HG02973 (cell line): Measurements from ENCODE around the gene HEATR5A.
"Not testable (repeated sequence)": the region's sequence is repeated elsewhere in the genome, so short reads cannot be mapped to it uniquely, and the experiment has no call there.

ENCODE experiments used
- ATAC-seq: cut with Tn5 transposase; IDR thresholded peaks from one replicate; pipeline ENCODE4 v1.9.1; 2021; ENCODE audit warnings: moderate library complexity; ENCODE audit not compliant: unreplicated experiment

Gene HEATR5A

DNA sequence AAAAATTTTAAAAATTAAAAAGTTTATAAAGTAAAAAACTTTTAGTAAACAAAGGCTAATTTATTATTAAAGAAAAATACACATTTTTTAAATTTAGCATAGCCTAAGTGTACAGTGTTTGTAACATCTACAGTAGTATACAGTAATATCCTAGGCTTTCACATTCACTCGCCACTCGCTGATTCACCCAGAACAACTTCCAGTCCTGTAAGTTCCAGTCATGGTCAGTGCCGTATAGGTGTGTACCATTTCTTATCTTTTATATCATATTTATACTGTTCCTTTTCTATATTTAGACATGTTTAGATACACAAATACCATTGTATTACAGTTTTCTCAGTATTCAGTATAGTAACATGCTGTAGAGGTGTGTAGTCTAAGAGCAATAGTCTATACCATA, 28.9 kb downstream of the HEATR5A start:
- no peak for ATAC-seq

DNA sequence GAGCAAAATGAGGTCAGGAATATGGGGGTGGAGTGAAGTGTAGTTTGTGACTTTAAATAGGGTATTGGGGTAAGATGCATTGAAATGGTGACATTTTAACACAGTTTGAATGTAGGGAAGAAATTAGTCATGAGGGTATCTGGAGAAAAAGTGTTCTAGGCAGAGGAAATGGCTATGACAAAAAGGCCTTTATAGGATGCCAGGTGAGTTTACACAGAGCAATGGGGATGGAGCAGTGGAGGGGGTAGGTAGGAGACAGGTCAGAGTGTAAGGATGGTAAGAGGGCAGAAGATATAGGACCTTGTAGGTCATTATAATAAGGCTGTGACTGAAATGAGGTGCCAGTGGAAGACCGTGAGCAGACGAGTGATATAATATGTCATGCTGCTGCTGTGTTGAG, 30.4 kb downstream of the HEATR5A start:
- ATAC-seq, result no peak

GRCh38 chr14:31388687-31389413, 31.5 kb downstream of the HEATR5A start:
- no peak for ATAC-seq

- no peak for ATAC-seq
These were observed 33.3 kb downstream of the HEATR5A start for GRCh38 chr14:31387091-31387490.

- ATAC-seq, result no peak
These were observed 34.1 kb downstream of the HEATR5A start for GRCh38 chr14:31386271-31386670.

DNA sequence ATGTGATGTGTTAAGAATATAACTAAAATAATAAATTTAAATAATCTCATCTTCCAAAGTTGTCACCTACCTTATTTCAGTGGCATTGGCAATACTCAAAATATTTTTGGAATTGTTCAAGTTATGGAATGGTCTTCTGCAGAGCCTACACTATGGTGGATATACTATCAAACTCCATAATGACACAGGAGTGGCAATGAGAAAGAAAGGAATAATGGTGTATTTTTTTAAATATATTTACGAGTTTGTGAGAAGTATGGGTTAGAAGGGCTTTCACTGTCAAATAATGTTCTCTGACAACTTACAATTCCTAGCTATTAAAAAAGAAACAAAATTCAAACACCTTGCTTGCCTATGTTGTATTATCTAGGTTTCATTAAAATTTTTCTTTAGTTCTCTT, 38.1 kb downstream of the HEATR5A start:
- ATAC-seq, result no peak

DNA sequence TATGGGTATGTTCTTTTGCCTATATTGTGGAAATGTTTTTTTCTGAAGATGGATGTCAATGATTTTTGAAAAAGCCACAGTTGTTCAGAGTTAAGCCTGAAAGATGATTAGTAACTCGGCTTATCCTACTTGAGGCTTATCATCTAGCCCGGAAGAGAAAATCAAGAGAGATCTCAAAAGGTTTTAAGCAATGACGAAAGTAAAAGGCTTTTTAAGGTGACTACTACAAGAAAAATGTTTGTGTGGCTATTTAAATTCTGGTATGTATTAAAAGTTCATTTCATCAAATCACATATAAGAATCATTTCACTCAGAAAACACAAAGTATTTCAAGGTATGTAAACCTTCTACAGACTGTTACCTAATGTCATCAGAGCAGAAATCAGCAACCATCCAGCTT, 40.2 kb downstream of the HEATR5A start:
- ATAC-seq, result no peak

DNA sequence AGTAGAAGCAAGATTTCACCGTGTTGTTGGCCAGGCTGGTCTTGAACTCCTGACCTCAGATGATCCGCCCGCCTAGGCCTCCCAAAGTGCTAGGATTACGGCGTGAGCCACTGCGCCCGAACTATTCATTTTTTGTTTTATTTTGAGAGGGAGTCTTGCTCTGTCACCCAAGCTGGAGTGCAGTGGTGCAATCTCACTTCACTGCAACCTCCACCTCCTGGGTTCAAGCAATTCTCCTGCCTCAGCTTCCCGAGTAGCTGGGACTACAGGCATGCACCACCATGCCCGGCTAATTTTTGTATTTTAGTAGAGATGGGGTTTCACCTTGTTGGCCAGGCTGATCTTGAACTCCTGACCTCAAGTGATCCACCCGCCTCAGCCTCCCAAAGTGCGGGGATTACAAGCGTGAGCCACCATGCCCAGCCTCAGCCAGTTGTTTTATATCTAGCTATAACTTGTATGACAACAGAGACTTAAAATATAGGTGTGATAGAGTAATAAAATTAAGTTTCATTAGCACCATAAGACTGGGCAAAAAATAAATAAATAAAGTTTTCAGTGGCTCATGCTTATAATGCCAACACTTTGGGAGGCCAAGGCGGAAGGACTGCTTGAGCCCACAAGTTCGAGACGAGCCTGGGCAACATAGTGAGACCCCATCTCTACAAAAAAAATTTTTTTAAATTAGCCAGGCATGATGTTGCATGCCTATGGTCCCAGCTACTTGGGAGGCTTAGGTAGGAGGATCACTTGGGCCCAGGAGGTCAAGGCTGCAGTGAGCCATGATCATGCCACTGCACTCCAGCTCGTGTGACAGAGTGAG, 41.0 kb downstream of the HEATR5A start:
- ATAC-seq, result not testable (repeated sequence)

DNA sequence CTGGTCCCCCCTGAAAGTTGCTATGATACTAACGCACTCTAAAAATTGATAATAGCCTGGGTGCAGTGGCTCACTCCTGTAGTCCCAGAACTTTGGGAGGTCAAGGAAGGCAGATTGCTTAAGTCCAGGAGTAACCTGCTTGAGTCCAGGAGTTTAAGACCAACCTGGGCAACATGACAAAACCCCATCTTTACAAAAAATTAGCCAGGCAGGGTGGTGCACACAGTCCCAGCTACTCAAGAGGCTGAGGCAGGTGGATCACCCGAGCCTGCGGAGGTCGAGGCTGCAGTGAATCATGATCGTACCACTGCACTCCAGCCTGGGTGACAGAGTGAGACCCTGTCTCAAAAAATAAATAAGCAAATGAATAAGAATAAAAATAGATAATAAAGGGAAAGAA, 42.9 kb downstream of the HEATR5A start:
- no peak for ATAC-seq

DNA sequence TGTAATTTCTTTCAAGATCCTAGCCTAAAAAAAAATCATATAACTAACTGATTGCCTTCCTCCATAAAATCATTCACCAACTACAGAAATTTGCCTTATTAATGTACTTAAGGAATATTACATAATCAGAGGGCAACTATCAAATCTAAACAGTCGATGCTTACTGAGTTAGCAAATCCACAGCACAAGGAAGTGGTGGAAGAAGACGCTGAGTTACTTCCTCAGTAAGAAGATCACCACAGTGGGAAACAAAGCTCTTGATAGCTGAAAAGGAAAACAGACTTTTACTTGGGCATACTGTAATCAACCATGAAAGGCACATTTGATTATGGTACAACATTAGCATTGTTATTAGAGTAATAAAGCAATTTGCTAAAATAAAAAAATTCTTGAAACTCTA, 48.7 kb downstream of the HEATR5A start:
- ATAC-seq, result no peak

DNA sequence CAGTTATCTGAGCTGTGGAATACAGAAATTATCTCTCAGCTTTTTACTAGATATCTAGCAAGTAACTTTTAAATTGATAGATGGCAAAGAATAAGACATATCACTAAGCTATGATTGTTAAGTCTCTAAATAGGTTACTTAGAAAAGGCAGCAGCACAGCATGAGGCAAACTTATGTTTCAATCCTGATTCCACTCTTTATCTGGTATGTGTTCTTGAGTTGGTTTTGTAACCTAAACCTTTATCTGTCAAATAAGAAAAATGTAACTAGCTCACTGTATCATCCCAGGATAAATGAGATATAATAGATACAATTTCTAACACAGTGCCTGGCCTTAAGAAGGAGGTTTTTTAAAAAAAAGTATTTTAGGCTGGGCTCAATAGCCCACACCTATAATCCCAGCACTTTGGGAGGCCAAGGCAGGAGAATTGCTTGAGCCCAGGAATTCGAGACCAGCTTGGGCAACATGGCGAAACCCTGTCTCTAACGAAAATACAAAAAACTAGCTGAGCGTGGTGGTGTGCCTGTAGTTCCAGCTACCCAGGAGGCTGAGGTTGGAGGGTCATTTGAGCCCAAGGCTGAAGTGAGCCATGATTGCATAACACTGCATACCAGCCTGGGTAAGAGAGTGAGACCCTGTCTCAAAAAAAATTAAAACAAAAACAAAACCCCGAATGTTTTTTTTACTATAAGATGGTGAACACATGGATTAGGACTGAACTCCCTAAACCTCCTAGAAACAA, 56.8 kb downstream of the HEATR5A start:
- no peak for ATAC-seq

DNA sequence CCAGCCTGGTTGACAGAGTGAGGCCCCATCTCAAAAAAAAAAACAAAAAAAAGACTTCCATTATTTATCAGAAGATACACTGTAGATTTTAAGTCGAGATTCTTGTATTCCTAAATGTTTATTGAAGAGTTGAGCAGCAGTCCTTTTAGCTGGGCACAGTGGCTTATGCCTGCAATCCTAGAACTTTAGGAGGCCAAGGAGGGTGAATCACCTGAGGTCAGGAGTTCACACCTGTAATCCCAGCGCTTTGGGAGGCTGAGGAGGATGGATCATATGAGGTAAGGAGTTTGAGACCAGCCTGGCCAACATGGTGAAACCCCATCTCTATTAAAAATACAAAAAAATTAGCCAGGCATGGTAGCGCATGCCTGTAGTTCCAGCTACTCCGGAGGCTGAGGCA, 57.6 kb downstream of the HEATR5A start:
- no peak for ATAC-seq

DNA sequence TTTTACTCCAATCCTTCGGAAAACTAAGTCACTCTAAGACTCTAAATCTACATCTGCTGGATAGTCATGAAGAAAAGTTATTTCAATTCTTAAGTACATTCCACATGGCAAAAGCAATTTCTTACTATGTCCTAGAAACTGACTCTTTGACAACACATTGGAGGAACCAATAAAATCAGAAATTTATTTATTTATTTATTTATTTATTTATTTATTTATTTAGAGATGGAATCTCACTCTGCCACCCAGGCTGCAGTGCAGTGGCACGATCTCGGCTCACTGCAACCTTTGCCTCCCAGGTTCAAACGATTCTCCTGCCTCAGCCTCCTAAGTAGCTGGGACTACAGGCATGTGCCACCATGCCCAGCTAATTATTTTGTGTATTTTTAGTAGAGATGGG, 58.6 kb downstream of the HEATR5A start:
- ATAC-seq, result not testable (repeated sequence)

GRCh38 chr14:31360919-31361662, 59.3 kb downstream of the HEATR5A start:
- no peak for ATAC-seq

DNA sequence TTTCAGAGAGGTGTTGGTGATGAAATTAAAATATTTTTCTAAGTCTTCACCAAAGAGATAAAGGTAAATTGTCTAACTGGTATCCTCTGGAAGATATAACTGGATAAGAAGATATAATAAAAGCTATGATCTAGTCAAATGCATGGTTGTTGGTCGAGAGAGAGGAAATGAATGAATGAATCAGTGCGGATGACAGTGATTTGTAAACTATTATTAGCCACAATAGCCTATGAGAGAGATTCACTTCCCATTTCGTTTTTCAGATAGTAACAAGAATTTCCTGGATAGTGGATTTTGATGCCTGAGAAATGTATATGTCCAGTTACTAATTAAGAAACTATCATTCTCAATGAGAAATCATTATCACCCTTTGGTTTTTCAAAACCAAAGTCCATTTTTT, 63.1 kb downstream of the HEATR5A start:
- no peak for ATAC-seq

- no peak for ATAC-seq
These were observed 74.3 kb downstream of the HEATR5A start for GRCh38 chr14:31346097-31346496.

GRCh38 chr14:31341280-31341679, 79.1 kb downstream of the HEATR5A start:
- no peak for ATAC-seq

GRCh38 chr14:31340297-31341063, 79.9 kb downstream of the HEATR5A start:
- no peak for ATAC-seq

DNA sequence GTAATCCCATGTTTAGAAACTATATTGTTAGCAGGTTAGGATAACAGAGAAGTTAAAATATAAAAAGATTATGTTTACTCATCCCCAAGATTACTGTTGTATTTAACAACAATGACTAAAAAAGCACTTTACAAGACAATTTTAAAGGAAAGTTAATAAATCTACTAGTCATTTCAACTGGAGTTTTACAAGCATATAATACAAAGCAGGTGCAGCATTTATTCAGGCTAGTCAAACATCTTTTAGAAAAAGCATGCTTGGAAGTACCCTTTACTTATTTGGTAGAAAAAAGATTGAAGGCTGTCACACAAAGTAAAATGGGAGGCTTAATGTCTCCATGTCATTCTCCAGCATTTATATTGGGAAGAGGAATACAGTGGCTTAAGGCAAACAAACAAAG, 80.6 kb downstream of the HEATR5A start:
- ATAC-seq, result no peak

DNA sequence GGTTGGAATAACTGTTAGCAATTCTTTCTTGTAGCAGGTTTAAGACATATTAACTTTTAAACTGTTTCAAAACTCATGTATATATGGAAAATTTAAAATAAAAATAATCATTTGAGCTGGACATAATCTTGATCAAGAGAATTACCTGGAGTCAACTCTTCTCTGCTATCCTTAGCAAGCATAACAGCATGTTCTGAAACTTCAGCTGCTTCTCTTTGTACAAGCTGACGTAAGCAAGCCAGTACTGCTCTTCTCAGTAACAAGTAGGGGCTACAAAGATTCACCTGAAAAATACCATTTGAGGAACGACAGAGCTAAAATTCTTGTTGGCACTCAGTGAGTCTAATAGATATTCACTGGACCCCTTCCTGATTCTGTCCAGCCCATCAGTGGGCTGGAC, 83.0 kb downstream of the HEATR5A start:
- ATAC-seq, result no peak
